Right lung (tissue), 5 donors: Measurements from ENCODE around the gene SPARC. TPM values are rescaled to one million over a fixed set of nuclear protein-coding genes. Genes with fewer than 3 reads are reported as not detected.

Source experiments
- DNase-seq, 2 donors: peaks; one replicate each; pipeline ENCODE4 v3.0.0-alpha.2; 2013
- polyA plus RNA-seq, 5 donors: library from polyadenylated mRNA; unstranded; fragments of 120-200 nt; gene quantifications; one replicate each; pipeline versions ENCODE4 v1.2.1 to v1.2.3, GENCODE V29; 2013; ENCODE audit warnings: inconsistent platforms in 1 of 5, low replicate concordance in 1 of 5; ENCODE audit not compliant: insufficient read length in 5 of 5, insufficient read depth in 1 of 5

SPARC gene
- polyA plus RNA-seq, 5 donors: 1,938 to 2,551 (median 2,167) TPM

DNA sequence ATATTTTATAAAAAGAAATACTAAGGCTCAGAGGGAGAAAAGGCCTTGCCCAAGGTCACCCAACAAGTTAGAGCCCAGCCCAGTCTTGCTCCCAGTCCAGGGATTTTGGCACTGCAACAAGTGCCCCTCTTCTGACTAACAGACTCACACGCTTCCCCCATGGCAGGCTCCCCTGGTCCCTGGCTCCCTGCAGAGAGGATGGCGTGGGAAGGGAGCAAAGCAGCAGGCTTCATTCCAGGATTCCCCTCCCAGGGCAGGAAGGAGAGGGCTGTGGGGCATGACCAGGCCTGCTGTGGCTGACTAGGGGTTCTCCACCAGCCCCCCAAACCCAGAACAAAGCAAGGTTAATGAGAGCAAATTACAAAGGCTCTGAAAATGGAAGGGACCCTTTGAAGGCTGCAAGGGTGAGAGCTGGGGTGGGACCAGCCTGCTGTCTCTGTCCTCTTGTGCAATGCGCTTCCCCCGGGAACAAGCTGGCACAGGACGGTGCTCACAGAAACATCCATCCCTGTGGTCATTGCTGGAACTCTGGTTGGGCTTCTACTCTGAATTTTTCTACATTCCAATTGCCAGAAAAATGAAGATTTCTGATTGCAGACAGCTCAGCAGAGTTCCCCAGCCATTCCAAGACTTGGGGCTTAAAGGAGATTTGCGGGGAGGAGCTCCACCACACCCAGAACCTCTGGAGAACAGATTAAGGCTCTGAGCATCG lies 58.4 kb downstream of the SPARC start:
- no peak for DNase-seq

DNA sequence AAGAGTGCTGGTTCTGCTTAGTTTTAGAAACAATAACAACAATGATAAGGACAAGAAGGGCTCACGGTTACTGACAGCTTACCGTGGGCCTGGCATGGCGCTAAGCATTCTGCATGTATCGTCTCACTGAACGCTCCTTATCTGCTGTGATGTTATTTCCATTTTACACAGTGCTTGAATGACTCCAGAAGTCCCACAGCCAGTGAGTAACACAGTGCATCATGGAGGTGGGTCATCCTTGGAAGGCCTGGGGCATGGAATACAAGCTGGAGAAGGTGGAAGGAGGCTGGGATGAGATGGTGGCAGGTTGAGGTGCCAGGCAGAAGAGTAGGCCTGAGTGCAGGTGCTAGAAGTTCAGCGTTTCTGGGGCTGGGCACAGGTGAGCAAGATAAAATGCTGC lies 59.1 kb downstream of the SPARC start:
- no peak for DNase-seq

DNA sequence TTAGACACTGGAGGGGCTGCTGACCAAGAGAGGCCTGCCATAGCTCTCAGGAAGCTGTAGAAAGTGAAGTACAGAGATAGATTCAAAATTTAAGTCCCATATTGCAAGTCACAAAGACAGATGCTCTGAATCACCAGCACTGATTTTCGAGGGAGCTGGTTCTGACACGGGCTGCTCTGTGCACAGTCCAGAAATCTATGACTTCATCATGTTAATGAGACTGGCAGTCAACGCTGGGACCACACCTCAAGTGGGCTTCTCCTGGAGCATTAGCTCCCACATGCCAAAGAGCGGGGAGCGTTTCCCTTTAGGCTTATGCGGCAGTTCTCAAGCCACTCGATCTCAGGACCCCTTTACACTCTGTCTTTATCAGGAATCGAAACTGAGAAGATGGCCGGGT lies 61.4 kb downstream of the SPARC start:
- DNase-seq: no peak

DNA sequence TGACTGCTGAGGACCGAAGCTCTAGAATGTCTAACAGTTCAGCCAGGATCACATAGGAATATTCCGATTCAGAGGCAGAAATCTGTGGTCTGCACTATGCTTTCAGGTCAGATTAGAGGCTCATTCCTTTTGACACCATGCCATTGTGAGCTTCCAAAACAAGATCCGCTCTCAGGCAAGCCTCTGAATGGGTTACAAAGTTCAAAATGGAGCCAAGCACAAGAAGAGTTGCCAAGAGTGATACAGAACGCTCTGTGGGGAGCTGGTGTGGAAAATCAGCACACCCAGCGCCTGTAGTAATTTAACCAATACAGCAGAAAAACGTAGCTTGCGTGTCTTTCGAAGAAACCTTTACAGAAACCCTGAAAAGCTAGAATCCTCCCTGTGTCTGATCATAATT lies 62.2 kb downstream of the SPARC start:
- no peak for DNase-seq

DNA sequence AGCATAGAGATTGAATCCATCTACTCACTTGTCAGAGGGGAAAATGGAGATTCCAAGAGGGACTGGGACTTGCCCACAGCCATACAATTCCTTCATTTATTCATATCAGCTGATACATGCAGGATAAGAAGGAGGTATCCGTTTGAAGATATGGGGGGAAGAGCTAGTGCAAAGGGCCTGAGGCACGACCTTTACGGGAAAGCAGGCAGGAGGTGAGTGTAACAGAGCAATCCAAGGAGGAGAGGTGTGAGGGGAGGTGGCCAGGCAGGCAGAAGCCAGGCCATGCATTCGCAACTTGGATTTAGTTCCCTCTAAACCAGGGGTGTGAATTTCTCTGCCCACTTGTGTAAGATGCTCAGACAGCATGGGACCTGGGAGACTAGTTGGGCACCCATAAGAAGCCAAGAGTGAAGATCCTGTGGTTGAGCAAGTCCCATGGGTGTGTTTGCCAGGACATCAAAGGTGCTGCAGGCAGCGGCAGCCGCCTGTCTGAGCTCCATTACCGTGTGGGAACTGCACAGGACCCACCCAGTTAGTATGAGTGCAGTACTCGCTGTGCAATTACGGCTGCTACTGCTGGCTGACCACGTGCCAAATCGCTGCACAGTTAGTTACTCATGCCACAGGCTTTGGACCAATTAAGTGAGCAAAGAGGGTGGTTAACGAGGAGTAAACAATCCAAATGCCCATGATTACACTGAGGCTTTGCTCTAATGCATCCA lies 64.2 kb downstream of the SPARC start:
- no peak for DNase-seq

DNA sequence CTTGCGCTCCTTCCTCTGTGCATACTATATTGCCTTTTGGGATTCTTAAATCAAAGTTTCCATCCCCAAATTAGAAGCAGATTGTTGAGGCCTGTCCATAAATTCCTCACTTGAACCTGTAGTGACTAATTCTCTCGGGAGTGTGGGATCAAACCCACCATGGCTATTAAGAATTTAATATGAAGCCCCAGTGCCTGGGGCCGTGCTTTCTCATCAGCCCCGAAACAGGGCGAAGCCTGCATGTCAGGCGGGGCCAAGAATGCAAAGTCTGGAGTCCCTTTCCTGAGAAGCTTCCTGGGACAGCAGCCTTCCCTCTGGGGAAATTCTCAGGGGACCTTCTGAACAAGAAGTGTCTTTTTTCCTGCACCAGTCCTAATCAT lies 66.3 kb downstream of the SPARC start:
- no peak for DNase-seq

GRCh38 chr5:151619812-151620460 lies 66.8 kb downstream of the SPARC start:
- DNase-seq: no peak

GRCh38 chr5:151618907-151619306 lies 67.8 kb downstream of the SPARC start:
- DNase-seq: no peak

- no peak for DNase-seq
These were observed 68.6 kb downstream of the SPARC start for GRCh38 chr5:151617841-151618710.

DNA sequence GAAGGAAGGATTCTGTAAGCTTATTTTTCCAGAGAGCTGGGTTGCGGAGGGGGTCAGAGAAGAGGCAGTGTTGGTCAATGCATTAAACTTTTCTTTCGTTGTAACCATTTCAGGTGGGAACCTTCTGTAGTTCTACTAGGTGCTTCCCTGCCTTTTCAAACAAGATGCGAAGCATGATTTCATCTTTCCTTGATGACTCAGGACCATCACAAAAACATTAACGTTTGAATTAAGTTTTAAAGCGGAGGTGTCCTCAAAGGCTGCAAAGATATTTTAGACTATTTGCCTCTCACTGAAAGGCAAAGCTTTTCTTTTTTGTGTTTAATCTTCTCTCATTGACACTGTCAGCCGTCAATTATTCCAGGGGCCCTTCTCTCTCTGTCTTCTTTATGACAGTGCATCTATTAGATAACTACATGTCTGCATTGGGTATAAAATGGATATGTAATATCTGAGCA lies 69.3 kb downstream of the SPARC start:
- no peak for DNase-seq

DNA sequence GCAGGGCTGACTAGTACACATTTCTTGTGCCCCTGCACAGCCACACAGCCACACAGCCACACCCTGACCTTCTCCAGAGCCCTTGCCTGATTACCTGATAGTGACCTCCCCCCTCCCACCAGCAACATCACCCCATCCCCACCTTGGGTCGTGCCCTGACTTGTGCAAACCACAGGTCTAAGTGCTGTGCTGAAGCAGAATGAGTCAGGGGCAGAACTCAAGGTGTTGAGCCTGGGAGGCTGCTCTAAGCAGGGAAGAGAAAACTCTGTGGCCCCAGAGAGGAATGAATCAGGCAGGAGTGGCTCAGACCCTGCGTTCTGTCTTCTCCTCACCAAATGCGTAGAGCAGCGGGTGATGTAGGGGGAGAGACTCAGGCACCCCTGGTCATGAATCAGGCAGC lies 71.3 kb downstream of the SPARC start:
- DNase-seq: no peak

DNA sequence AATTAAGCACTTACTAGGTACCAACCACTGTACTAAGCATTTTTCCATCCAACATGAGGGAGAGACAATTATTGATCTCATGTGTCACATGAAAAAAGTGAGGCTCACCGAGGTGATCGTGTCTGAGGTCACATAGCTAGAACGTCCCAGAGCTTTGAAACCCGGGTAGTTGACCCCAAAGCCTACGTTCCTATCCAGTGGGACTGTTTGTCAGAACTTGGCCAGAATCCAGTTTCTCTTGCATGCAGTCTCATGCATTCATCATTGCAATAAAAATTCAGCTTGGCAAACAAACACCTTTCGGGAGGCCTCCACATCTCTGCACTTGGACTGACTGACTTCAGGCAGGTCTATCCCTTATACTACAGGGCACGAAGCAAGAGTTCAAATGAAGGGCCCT lies 72.2 kb downstream of the SPARC start:
- DNase-seq: no peak

- DNase-seq: no peak
These were observed 73.9 kb downstream of the SPARC start for GRCh38 chr5:151612689-151613427.

DNA sequence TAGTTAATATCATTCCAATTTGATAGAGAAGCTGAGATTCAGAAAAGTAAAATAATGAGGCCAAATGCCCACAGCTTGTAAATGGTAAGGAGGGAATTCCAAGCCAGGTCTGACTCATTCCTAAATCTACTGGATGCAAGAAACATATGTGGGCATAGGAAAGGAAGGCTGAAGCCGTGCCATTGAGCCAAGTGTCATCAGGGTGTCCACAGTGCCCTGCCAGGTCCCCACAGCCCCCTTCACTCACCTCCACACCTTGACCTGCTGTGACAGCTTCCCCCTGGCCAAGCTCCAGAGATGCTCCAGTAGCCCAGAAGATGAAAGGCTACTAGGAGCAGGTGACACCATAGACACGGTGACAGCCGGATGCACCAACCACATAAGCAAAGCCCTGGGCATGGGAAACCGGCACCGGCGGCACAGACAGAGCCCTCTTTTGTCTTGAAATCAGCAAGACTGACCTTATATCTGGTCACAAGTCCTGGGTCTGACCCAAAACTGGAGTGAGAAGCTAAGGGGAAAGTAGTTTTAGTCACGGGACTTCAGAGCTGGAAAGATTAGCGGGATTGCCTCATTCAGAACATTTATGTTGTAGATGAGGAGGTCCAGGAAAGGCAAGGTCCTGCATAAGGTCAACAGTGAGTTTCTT lies 75.5 kb downstream of the SPARC start:
- no peak for DNase-seq

Other genes starting within 250 kb of the SPARC start
- gene SLC36A1, start 239.3 kb downstream of the SPARC start, polyA plus RNA-seq: 1 to 10 TPM; 3.7 to 6.6 (median 5.2) TPM
- gene FAT2, start 95.6 kb downstream of the SPARC start, polyA plus RNA-seq: under 1 TPM; 0.07 to 0.18 (median 0.10) TPM
- gene ATOX1, start 71.7 kb upstream of the SPARC start, polyA plus RNA-seq: 10 to 100 TPM; 61.5 to 75.1 (median 63.0) TPM
- 100 to 1,000 TPM; 115 to 171 (median 145) TPM for gene G3BP1, start 85.0 kb upstream of the SPARC start, polyA plus RNA-seq
- gene GLRA1, start 237.9 kb upstream of the SPARC start, polyA plus RNA-seq: under 1 TPM in 2 of 5 donors, not detected in 3; 0.09 to 0.13 TPM